Kidney epithelial cell (primary cell): ENCODE data around the gene TSSC4. TPM values are rescaled to one million over a fixed set of nuclear protein-coding genes. Genes with fewer than 3 reads are reported as not detected.
"Not testable (repeated sequence)": the region's sequence is repeated elsewhere in the genome, so short reads cannot be mapped to it uniquely, and the experiment has no call there.

Experiments used
- DNase-seq: peaks from one replicate; pipeline ENCODE4 v3.0.0-alpha.2; 2010; ENCODE audit warnings: low read depth
- H3K27me3 ChIP-seq: 2 replicates; pipeline ENCODE4 v1.6.0; 2011; ENCODE audit warnings: low read length; ENCODE audit not compliant: control insufficient read depth, insufficient read depth
- H3K36me3 ChIP-seq: 2 replicates; pipeline ENCODE4 v1.5.1; 2011; ENCODE audit warnings: low read length; ENCODE audit not compliant: control insufficient read depth, insufficient read depth
- H3K4me3 ChIP-seq: 2 replicates; pipeline ENCODE4 v1.5.1; 2011; ENCODE audit warnings: low read depth, mild to moderate bottlenecking, control low read depth, low read length
- CTCF ChIP-seq: IDR thresholded peaks from 2 replicates; pipeline ENCODE4 v1.5.1; 2011; ENCODE audit warnings: mild to moderate bottlenecking, moderate library complexity, low read length, control low read depth, inconsistent platforms; ENCODE audit not compliant: insufficient read depth, poor library complexity, severe bottlenecking
- total RNA-seq: library from RNA; depleted of rRNA; stranded (reverse); fragments of >200 nt; gene quantifications from 2 replicates; pipeline ENCODE4 v1.2.3, GENCODE V29; 2015

The TSSC4 gene
- total RNA-seq, 1 donor from 2014 or later = 62.0 TPM

GRCh38 chr11:2363130-2363529 lies 37.4 kb upstream of the TSSC4 start:
- H3K36me3 ChIP-seq = no peaks in the 10 kb centered on the region
- DNase-seq = no peak
- TF ChIP-seq CTCF = no peak
- no peak overlapping the region for H3K4me3 ChIP-seq
- no peaks in the 10 kb centered on the region for H3K27me3 ChIP-seq

GRCh38 chr11:2363577-2364370 lies 36.8 kb upstream of the TSSC4 start:
- Histone ChIP-seq H3K4me3 (no peak overlapping the region), H3K27me3 (no peaks in the 10 kb centered on the region), H3K36me3 (no peaks in the 10 kb centered on the region)
- DNase-seq = no peak
- TF ChIP-seq CTCF = no peak

- DNase-seq, H3K4me3 ChIP-seq, H3K27me3 ChIP-seq, H3K36me3 ChIP-seq: not testable (repeated sequence)
Observed at GRCh38 chr11:2364386-2364785, 36.2 kb upstream of the TSSC4 start.

- no peak for TF ChIP-seq CTCF
- Histone ChIP-seq H3K36me3 (no peaks in the 10 kb centered on the region), H3K27me3 (no peaks in the 10 kb centered on the region), H3K4me3 (no peak overlapping the region)
- no peak for DNase-seq
Observed at GRCh38 chr11:2365571-2366210, 34.9 kb upstream of the TSSC4 start.

- H3K36me3 ChIP-seq = no peaks in the 10 kb centered on the region
- H3K27me3 ChIP-seq = no peaks in the 10 kb centered on the region
- no peak for TF ChIP-seq CTCF
- no peak overlapping the region for H3K4me3 ChIP-seq
- DNase-seq = no peak
Observed at GRCh38 chr11:2366276-2366675, 34.3 kb upstream of the TSSC4 start.

GRCh38 chr11:2366733-2367132 lies 33.8 kb upstream of the TSSC4 start:
- Histone ChIP-seq H3K36me3 (no peaks in the 10 kb centered on the region), H3K27me3 (no peaks in the 10 kb centered on the region), H3K4me3 (no peak overlapping the region)
- DNase-seq = no peak
- TF ChIP-seq CTCF = no peak
